ENCODE data around the gene PTPN14. TPM values are rescaled to one million over a fixed set of nuclear protein-coding genes. Genes with fewer than 3 reads are reported as not detected.
"Not testable (repeated sequence)": the region's sequence is repeated elsewhere in the genome, so short reads cannot be mapped to it uniquely, and the experiment has no call there.

Gene PTPN14
- polyA plus RNA-seq, 4 donors = 0.45 to 6.1 (median 3.2) TPM

DNA sequence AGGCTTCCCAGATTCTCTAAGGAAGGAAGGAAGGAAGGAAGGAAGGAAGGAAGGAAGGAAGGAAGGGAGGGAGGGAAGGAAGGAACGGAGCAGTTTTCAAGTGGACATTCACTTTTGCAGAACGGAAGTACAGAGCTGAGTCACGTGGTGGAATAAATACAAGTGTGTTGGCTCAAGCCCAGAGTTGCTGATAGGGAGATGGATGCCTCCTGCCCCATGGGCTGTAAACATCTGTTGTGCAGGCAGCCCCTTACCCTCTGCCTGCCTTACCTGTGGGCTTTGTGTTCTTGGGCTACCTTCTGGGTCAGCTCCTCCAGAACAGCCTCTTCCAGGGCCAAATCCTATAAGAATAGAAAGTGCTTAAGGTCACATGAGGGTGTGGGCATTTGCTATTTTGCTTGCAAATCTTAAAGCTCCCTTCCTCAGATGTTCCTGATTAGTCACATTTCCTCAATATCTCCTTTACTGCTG is 148.8 kb downstream of the PTPN14 start:
- no peak for FAIRE-seq

DNA sequence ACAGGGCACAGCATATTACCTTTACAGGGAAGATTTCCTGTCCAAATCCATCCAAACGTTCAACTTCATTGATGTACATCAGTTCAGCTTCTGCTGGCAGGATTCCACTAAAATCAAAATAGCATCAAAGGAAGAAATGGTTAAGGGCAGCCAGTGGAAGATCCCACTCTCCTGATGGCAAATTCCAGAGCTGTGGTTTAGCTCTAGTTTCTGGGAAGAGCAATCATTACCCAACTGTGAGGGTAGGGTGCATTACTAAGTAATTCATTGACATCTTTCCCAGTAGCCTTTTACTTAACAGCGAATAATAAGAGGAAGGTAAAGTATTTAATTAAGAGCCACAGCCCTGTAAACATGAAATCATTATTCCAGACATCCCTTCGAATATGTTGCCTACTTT is 149.7 kb downstream of the PTPN14 start:
- 76 to 84% (median 83%) methylated on average over 3 of the region's 3 CpGs for WGBS, 3 donors
- Histone ChIP-seq H3K36me3 (ENCODE audit: control insufficient read depth in 3 of 3, insufficient read depth in 2 of 3, low read depth in 1 of 3, low read length in 3 of 3) (peaks cover 0 to 8% (median 0%) of the 10 kb centered on the region in 3 donors), H3K27ac (ENCODE audit: low read depth in 1 of 3, low read length in 2 of 3) (no peak overlapping the region), H3K4me1 (ENCODE audit: control insufficient read depth in 3 of 3, insufficient read depth in 2 of 3, low read depth in 1 of 3, low read length in 2 of 3) (no peaks in the 10 kb centered on the region), H3K27me3 (ENCODE audit: control insufficient read depth in 3 of 3, insufficient read depth in 3 of 3, low read length in 3 of 3) (no peaks in the 10 kb centered on the region), H3K9me3 (ENCODE audit: control insufficient read depth in 2 of 2, insufficient read depth in 1 of 2, low read depth in 1 of 2, low read length in 1 of 2) (no peaks in the 10 kb centered on the region), H3K4me3 (ENCODE audit: low read depth in 1 of 3, low read length in 3 of 3) (no peak overlapping the region)
- DNase-seq (no peak), FAIRE-seq (no peak)

More for the DNA sequence above, 148.8 kb downstream of the PTPN14 start:
- H3K4me3 ChIP-seq (ENCODE audit: low read depth in 1 of 3, low read length in 3 of 3) = no peak overlapping the region
- no peak for DNase-seq
- 28 to 38% (median 33%) methylated on average over 3 of the region's 3 CpGs for WGBS, 3 donors
- no peaks in the 10 kb centered on the region for H3K9me3 ChIP-seq (ENCODE audit: control insufficient read depth in 2 of 2, insufficient read depth in 1 of 2, low read depth in 1 of 2, low read length in 1 of 2)
- peaks cover 0 to 8% (median 0%) of the 10 kb centered on the region in 3 donors for H3K36me3 ChIP-seq (ENCODE audit: control insufficient read depth in 3 of 3, insufficient read depth in 2 of 3, low read depth in 1 of 3, low read length in 3 of 3)
- no peak overlapping the region for H3K27ac ChIP-seq (ENCODE audit: low read depth in 1 of 3, low read length in 2 of 3)
- no peaks in the 10 kb centered on the region for H3K4me1 ChIP-seq (ENCODE audit: control insufficient read depth in 3 of 3, insufficient read depth in 2 of 3, low read depth in 1 of 3, low read length in 2 of 3)
- H3K27me3 ChIP-seq (ENCODE audit: control insufficient read depth in 3 of 3, insufficient read depth in 3 of 3, low read length in 3 of 3) = no peaks in the 10 kb centered on the region

- H3K36me3 ChIP-seq (ENCODE audit: control insufficient read depth in 3 of 3, insufficient read depth in 2 of 3, low read depth in 1 of 3, low read length in 3 of 3) = peaks cover 0 to 10% (median 0%) of the 10 kb centered on the region in 3 donors
- H3K27me3 ChIP-seq (ENCODE audit: control insufficient read depth in 3 of 3, insufficient read depth in 3 of 3, low read length in 3 of 3) = no peaks in the 10 kb centered on the region
- FAIRE-seq = no peak
- no peak for DNase-seq
- 95% methylated on average over 3 of the region's 3 CpGs for WGBS, 3 donors
- no peaks in the 10 kb centered on the region for H3K4me1 ChIP-seq (ENCODE audit: control insufficient read depth in 3 of 3, insufficient read depth in 2 of 3, low read depth in 1 of 3, low read length in 2 of 3)
- no peaks in the 10 kb centered on the region for H3K9me3 ChIP-seq (ENCODE audit: control insufficient read depth in 2 of 2, insufficient read depth in 1 of 2, low read depth in 1 of 2, low read length in 1 of 2)
- no peak overlapping the region for H3K27ac ChIP-seq (ENCODE audit: low read depth in 1 of 3, low read length in 2 of 3)
- no peak overlapping the region for H3K4me3 ChIP-seq (ENCODE audit: low read depth in 1 of 3, low read length in 3 of 3)
These were observed 151.3 kb downstream of the PTPN14 start for GRCh38 chr1:214400131-214400530.

DNA sequence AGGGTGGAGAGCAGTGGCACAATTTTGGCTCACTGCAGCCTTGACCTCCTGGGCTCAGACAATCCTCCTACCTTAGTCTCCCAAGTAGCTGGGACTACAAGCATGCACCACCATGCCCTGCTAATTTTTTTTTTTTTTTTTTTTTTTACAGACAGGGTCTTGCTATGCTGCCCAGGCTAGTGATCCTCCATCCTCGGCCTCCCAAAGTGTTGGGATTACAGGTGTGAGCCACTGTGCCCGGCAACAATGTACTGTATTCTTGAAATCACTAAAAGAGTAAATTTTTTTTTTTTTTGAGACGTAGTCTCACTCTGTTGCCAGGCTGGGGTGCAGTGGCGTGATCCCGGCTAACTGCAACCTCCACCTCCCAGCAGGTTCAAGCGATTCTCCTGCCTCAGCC is 152.9 kb downstream of the PTPN14 start:
- 94 to 95% (median 95%) methylated on average over 6 of the region's 6 CpGs for WGBS, 3 donors
- H3K27ac ChIP-seq (ENCODE audit: low read depth in 1 of 3, low read length in 2 of 3) = no peak overlapping the region

DNA sequence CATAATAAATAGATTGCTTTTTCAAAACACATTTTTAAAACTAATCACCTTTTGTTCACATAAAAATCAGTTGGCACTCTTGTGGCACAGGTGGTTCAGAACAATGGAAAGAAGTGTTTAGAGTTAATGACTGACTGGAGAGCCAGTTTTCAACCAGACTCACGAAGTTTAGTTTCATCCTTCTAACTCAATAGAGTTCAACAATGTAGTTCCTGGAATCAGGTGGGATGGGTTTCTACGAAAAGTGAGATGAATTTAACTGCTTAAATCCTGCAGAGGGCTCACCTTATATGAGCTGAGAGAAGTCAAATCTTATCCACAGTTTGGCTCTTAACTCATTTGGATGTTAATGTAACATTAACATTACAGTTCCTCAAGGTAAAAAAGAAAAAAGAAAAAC is 153.9 kb downstream of the PTPN14 start:
- no peaks in the 10 kb centered on the region for H3K9me3 ChIP-seq (ENCODE audit: control insufficient read depth in 2 of 2, insufficient read depth in 1 of 2, low read depth in 1 of 2, low read length in 1 of 2)
- no peak for FAIRE-seq
- no peaks in the 10 kb centered on the region for H3K4me1 ChIP-seq (ENCODE audit: control insufficient read depth in 3 of 3, insufficient read depth in 2 of 3, low read depth in 1 of 3, low read length in 2 of 3)
- no peaks in the 10 kb centered on the region for H3K27me3 ChIP-seq (ENCODE audit: control insufficient read depth in 3 of 3, insufficient read depth in 3 of 3, low read length in 3 of 3)
- peak in 1 of 2 donors; percentile 33 for DNase-seq
- no peak overlapping the region for H3K4me3 ChIP-seq (ENCODE audit: low read depth in 1 of 3, low read length in 3 of 3)
- H3K27ac ChIP-seq (ENCODE audit: low read depth in 1 of 3, low read length in 2 of 3) = no peak overlapping the region
- H3K36me3 ChIP-seq (ENCODE audit: control insufficient read depth in 3 of 3, insufficient read depth in 2 of 3, low read depth in 1 of 3, low read length in 3 of 3) = peaks cover 0 to 23% (median 0%) of the 10 kb centered on the region in 3 donors
- WGBS, 3 donors = 11 to 57% (median 54%) methylated on average over 2 of the region's 2 CpGs

More for the DNA sequence above, 152.9 kb downstream of the PTPN14 start:
- peaks cover 0 to 17% (median 0%) of the 10 kb centered on the region in 3 donors for H3K36me3 ChIP-seq (ENCODE audit: control insufficient read depth in 3 of 3, insufficient read depth in 2 of 3, low read depth in 1 of 3, low read length in 3 of 3)
- H3K27me3 ChIP-seq (ENCODE audit: control insufficient read depth in 3 of 3, insufficient read depth in 3 of 3, low read length in 3 of 3) = no peaks in the 10 kb centered on the region
- H3K4me1 ChIP-seq (ENCODE audit: control insufficient read depth in 3 of 3, insufficient read depth in 2 of 3, low read depth in 1 of 3, low read length in 2 of 3) = no peaks in the 10 kb centered on the region
- no peak overlapping the region for H3K4me3 ChIP-seq (ENCODE audit: low read depth in 1 of 3, low read length in 3 of 3)
- FAIRE-seq (no peak), DNase-seq (no peak)
- H3K9me3 ChIP-seq (ENCODE audit: control insufficient read depth in 2 of 2, insufficient read depth in 1 of 2, low read depth in 1 of 2, low read length in 1 of 2) = no peaks in the 10 kb centered on the region

- Histone ChIP-seq H3K9me3 (ENCODE audit: control insufficient read depth in 2 of 2, insufficient read depth in 1 of 2, low read depth in 1 of 2, low read length in 1 of 2) (no peaks in the 10 kb centered on the region), H3K27me3 (ENCODE audit: control insufficient read depth in 3 of 3, insufficient read depth in 3 of 3, low read length in 3 of 3) (no peaks in the 10 kb centered on the region), H3K4me1 (ENCODE audit: control insufficient read depth in 3 of 3, insufficient read depth in 2 of 3, low read depth in 1 of 3, low read length in 2 of 3) (no peaks in the 10 kb centered on the region), H3K4me3 (ENCODE audit: low read depth in 1 of 3, low read length in 3 of 3) (no peak overlapping the region), H3K27ac (ENCODE audit: low read depth in 1 of 3, low read length in 2 of 3) (no peak overlapping the region), H3K36me3 (ENCODE audit: control insufficient read depth in 3 of 3, insufficient read depth in 2 of 3, low read depth in 1 of 3, low read length in 3 of 3) (peaks cover 0 to 24% (median 0%) of the 10 kb centered on the region in 3 donors)
- no peak for DNase-seq
- no peak for FAIRE-seq
- 81 to 88% (median 83%) methylated on average over 3 of the region's 3 CpGs for WGBS, 3 donors
These were observed 155.1 kb downstream of the PTPN14 start for GRCh38 chr1:214396330-214396729.

- 79 to 88% (median 82%) methylated on average over 5 of the region's 5 CpGs for WGBS, 3 donors
- H3K27ac ChIP-seq (ENCODE audit: low read depth in 1 of 3, low read length in 2 of 3); FAIRE-seq: not testable (repeated sequence)
These were observed 156.8 kb downstream of the PTPN14 start for GRCh38 chr1:214394569-214394968.

DNA sequence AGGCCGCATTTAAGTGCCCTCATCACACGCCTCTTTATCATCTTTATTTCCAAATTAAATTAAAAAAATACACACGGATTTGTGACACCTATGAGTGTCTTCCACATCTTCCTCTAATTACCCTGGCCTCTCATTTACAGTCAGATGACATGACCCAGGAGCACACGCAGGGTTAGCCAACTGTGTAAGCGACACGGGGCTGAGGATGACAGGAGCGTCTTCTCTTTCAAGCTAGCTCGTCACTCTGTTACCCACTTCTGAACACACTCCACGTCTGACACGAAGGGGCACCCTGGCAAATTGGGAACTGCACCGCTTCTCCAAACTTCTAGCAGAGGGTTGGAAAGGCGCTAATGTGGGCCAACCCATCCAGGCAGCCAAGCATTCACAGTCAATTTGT is 158.3 kb downstream of the PTPN14 start:
- no peaks in the 10 kb centered on the region for H3K9me3 ChIP-seq (ENCODE audit: control insufficient read depth in 2 of 2, insufficient read depth in 1 of 2, low read depth in 1 of 2, low read length in 1 of 2)
- no peak for DNase-seq
- H3K27me3 ChIP-seq (ENCODE audit: control insufficient read depth in 3 of 3, insufficient read depth in 3 of 3, low read length in 3 of 3) = no peaks in the 10 kb centered on the region
- H3K36me3 ChIP-seq (ENCODE audit: control insufficient read depth in 3 of 3, insufficient read depth in 2 of 3, low read depth in 1 of 3, low read length in 3 of 3) = peaks cover 0 to 20% (median 0%) of the 10 kb centered on the region in 3 donors
- no peak overlapping the region for H3K4me3 ChIP-seq (ENCODE audit: low read depth in 1 of 3, low read length in 3 of 3)
- H3K27ac ChIP-seq (ENCODE audit: low read depth in 1 of 3, low read length in 2 of 3) = no peak overlapping the region
- 87 to 89% (median 88%) methylated on average over 12 of the region's 12 CpGs for WGBS, 3 donors
- no peaks in the 10 kb centered on the region for H3K4me1 ChIP-seq (ENCODE audit: control insufficient read depth in 3 of 3, insufficient read depth in 2 of 3, low read depth in 1 of 3, low read length in 2 of 3)
- no peak for FAIRE-seq

More at GRCh38 chr1:214394569-214394968, 156.8 kb downstream of the PTPN14 start:
- H3K4me1 ChIP-seq (ENCODE audit: control insufficient read depth in 3 of 3, insufficient read depth in 2 of 3, low read depth in 1 of 3, low read length in 2 of 3); H3K4me3 ChIP-seq (ENCODE audit: low read depth in 1 of 3, low read length in 3 of 3); H3K9me3 ChIP-seq (ENCODE audit: control insufficient read depth in 2 of 2, insufficient read depth in 1 of 2, low read depth in 1 of 2, low read length in 1 of 2); DNase-seq; H3K27me3 ChIP-seq (ENCODE audit: control insufficient read depth in 3 of 3, insufficient read depth in 3 of 3, low read length in 3 of 3): not testable (repeated sequence)
- H3K36me3 ChIP-seq (ENCODE audit: control insufficient read depth in 3 of 3, insufficient read depth in 2 of 3, low read depth in 1 of 3, low read length in 3 of 3) = peaks cover 0 to 28% (median 0%) of the 10 kb centered on the region in 3 donors

Data from small intestine (tissue), 7 donors.